Body of pancreas (tissue), 4 donors: ENCODE measurements around the gene RXRG.

ENCODE experiments used
- POLR2A ChIP-seq, 3 donors: fragments of 450-650 bp; IDR thresholded peaks; one replicate each; pipeline ENCODE4 v1.6.1; 2016; ENCODE audit warnings: antibody characterized with exemption in 3 of 3, mild to moderate bottlenecking in 2 of 3
- TF ChIP-seq, protein P1 (sequence below), 7 experiments: fragments of 450-650 bp in 4 of 7; fragments of 200-600 bp in 3 of 7; sonication (generic) in 3 of 7; IDR thresholded peaks; one replicate each; pipeline ENCODE4 v1.5.1; 2016 to 2019; ENCODE audit warnings: antibody characterized with exemption in 7 of 7

GRCh38 chr1:165414620-165415019 is 30.3 kb downstream of the RXRG start:
- TF ChIP-seq, protein P1, sequence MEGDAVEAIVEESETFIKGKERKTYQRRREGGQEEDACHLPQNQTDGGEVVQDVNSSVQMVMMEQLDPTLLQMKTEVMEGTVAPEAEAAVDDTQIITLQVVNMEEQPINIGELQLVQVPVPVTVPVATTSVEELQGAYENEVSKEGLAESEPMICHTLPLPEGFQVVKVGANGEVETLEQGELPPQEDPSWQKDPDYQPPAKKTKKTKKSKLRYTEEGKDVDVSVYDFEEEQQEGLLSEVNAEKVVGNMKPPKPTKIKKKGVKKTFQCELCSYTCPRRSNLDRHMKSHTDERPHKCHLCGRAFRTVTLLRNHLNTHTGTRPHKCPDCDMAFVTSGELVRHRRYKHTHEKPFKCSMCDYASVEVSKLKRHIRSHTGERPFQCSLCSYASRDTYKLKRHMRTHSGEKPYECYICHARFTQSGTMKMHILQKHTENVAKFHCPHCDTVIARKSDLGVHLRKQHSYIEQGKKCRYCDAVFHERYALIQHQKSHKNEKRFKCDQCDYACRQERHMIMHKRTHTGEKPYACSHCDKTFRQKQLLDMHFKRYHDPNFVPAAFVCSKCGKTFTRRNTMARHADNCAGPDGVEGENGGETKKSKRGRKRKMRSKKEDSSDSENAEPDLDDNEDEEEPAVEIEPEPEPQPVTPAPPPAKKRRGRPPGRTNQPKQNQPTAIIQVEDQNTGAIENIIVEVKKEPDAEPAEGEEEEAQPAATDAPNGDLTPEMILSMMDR (IDR thresholded peaks at IDR 0.05): no peak
- TF ChIP-seq POLR2A (IDR thresholded peaks at IDR 0.05): no peak
